Raji (cell line): Measurements from ENCODE around the gene PERP.

Experiments used
- POLR2A ChIP-seq: IDR thresholded peaks from 2 replicates; pipeline ENCODE4 v1.6.1; 2011; ENCODE audit warnings: low read depth, low read length, control low read depth; ENCODE audit not compliant: insufficient read depth

PERP gene

DNA sequence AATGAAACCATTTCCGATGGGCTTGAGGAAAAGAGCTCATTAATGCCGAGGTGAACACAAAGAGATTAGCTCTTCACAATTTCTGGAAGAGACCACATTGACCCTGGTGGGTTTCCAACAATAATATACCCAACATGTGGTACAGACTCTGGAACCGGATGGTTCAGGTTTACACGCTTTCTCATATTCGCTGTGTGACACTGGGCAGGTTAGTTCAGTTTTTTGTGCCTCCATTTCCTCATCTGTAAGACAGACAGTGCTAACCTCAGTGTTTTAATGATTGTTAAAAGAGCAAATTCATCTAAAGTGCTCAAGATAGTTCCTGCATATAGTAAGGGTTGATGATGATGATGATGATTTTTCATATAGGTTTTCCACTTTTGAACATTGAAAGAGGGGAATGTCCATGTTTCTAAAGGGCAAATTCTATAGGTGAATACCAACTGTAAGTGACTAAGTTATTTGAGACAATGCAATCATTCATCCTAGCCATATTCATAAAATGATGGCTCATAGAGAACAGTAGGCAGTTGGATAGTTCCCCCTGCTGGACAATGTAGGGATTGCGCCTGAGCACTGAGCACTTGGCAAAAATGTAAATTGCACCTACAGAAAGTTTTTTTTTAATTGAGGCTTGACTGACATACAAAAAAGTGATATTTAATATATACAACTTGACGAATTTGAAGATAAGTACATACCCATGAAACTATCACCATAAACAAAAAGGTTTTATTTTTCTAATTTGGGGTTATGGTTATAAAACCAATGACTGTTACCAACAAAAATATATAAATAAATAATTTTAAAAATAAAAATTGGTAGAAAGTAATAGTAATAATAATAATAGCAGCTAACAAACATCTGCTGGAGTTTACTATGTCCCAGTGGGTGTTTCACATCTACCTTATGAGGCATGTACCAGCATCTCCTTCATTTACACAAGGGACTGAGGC is 2.1 kb upstream of the PERP start:
- TF ChIP-seq POLR2A, result no peak

GRCh38 chr6:138107752-138108592 is 753 bp upstream of the PERP start:
- no peak for TF ChIP-seq POLR2A

- TF ChIP-seq POLR2A, result no peak
Measured at GRCh38 chr6:138106665-138107077, 548 bp downstream of the PERP start.

- no peak for TF ChIP-seq POLR2A
Measured at GRCh38 chr6:138105880-138106664, 1.1 kb downstream of the PERP start.

- TF ChIP-seq POLR2A, result no peak
Measured at GRCh38 chr6:138105446-138105845, 1.8 kb downstream of the PERP start.

- TF ChIP-seq POLR2A, result no peak
Measured at GRCh38 chr6:138104618-138105213, 2.5 kb downstream of the PERP start.

- no peak for TF ChIP-seq POLR2A
Measured at GRCh38 chr6:138103871-138104270, 3.3 kb downstream of the PERP start.

DNA sequence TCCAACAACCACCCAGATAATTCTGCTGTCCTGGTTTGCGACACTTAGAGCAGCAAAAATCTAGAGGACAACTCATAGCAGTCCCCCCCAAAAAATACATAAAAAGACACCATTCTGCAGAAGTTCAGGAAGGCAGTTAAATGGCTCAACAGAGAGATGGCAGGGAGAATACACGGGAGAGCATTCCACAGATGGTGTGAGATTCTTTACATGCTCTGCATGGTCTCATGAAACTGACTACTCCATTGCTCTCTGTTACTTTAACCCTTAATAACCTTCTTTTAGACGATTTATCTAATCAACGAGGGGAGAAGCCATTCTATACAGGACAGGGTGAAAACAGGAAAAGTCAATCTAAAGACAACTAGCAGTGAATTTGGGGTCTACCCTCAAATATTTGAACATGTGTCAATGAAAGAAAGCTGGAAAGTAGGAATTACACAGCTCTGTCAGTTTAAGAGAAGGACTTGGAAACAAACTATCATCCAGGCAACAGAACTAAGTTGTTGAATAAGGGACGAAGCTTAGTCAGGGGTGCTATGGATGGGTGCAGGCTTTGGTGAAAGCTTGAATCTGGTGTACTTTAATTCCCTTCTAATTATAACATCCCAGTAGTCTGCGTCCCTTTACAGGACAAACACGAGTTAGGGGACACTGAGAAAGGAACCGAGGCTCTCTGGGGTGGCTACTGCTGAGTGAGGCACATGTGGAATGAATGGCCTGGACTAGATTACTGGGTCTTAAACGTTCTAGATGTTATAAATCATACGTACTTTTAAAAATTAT is 5.1 kb downstream of the PERP start:
- no peak for TF ChIP-seq POLR2A

GRCh38 chr6:138099832-138100231 is 7.4 kb downstream of the PERP start:
- no peak for TF ChIP-seq POLR2A

GRCh38 chr6:138098306-138098705 is 8.9 kb downstream of the PERP start:
- TF ChIP-seq POLR2A, result no peak

DNA sequence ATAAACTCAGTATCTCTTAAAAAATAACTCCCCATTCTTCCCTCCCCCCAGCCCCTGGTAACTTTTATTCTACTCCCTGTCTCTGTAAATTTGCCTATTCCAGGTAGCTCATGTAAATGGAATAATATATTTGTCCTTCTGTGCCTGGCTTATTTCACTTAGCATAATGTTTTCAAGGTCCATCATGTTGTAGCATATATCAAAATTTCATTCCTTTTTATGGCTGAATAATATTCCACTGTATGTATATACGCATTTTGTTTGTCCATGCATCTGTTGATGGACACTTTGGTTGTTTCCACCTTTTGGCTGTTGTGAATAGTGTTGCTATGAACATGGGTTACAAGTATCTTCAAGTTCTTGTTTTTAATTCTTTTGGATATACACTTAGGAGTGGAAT is 13.0 kb downstream of the PERP start:
- TF ChIP-seq POLR2A, result no peak

GRCh38 chr6:138093632-138094031 is 13.6 kb downstream of the PERP start:
- no peak for TF ChIP-seq POLR2A

DNA sequence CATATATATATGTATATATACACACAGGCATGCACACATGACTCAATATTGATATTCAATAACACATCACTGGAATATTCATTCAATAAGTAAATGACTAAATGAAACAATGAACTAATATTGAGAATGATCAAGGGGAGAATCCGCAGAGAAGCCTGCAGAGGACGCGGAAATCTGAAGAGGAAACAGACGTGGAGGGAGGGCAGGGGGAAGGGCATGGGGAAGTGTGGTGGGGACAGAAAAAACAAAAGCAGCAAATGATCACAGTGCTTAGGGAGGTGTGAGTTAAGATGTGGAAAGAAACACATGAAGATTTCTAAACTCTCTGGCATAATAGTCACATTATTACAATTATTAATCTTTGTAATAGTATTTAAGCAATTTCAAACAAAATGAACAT is 14.5 kb downstream of the PERP start:
- TF ChIP-seq POLR2A, result no peak

- TF ChIP-seq POLR2A, result no peak
Measured at GRCh38 chr6:138089325-138089724, 17.9 kb downstream of the PERP start.
